ENCODE data around the gene SHROOM2. TPM values are rescaled to one million over a fixed set of nuclear protein-coding genes. Genes with fewer than 3 reads are reported as not detected.
A peak's percentile ranks its signal among the peaks of the same experiment; 100 is the strongest.

The SHROOM2 gene
- total and polyA plus RNA-seq, 8 donors = 1.3 to 11.3 (median 3.9) TPM

DNA sequence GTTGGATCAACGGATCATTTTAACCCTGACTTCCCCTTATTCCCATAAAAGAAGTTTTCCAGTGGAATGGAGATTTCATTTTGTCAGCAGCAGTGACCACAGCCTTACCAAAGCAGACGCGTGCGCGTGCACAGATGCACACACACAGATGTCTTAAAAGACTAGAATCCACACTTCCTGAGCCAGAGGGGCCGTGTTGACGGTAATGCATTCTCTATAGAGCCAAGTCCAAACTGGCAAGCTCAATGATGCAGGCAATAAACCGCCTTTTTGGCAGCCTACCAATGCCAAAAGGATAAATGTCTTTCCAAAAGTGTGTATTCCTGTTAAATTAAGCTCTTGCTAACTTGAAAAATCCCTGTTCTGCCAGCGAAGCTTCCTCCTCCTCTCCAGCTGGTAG lies 162.2 kb downstream of the SHROOM2 start:
- WGBS, 5 donors = 74 to 89% (median 81%) methylated on average over 9 of the region's 9 CpGs
- Histone ChIP-seq H3K4me3 (no peak overlapping the region), H3K9me3 (peaks cover 0 to 14% (median 6%) of the 10 kb centered on the region in 4 donors), H3K27ac (no peak overlapping the region), H3K36me3 (peaks cover 0 to 21% (median 10%) of the 10 kb centered on the region in 4 donors), H3K4me1 (no peaks in the 10 kb centered on the region), H3K27me3 (no peaks in the 10 kb centered on the region)
- peak in 1 of 2 donors; percentile 13 for DNase-seq
- intact Hi-C loops (cut with DNase I; ENCODE audit: low total_unique reads) = no loop called here
- TF ChIP-seq POLR2A (IDR thresholded peaks at IDR 0.05) (no peak), EP300 (IDR thresholded peaks at IDR 0.05) (no peak), POLR2AphosphoS5 (IDR thresholded peaks at IDR 0.05) (no peak)
- TF ChIP-seq, protein P1, sequence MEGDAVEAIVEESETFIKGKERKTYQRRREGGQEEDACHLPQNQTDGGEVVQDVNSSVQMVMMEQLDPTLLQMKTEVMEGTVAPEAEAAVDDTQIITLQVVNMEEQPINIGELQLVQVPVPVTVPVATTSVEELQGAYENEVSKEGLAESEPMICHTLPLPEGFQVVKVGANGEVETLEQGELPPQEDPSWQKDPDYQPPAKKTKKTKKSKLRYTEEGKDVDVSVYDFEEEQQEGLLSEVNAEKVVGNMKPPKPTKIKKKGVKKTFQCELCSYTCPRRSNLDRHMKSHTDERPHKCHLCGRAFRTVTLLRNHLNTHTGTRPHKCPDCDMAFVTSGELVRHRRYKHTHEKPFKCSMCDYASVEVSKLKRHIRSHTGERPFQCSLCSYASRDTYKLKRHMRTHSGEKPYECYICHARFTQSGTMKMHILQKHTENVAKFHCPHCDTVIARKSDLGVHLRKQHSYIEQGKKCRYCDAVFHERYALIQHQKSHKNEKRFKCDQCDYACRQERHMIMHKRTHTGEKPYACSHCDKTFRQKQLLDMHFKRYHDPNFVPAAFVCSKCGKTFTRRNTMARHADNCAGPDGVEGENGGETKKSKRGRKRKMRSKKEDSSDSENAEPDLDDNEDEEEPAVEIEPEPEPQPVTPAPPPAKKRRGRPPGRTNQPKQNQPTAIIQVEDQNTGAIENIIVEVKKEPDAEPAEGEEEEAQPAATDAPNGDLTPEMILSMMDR (IDR thresholded peaks at IDR 0.05) = no peak

DNA sequence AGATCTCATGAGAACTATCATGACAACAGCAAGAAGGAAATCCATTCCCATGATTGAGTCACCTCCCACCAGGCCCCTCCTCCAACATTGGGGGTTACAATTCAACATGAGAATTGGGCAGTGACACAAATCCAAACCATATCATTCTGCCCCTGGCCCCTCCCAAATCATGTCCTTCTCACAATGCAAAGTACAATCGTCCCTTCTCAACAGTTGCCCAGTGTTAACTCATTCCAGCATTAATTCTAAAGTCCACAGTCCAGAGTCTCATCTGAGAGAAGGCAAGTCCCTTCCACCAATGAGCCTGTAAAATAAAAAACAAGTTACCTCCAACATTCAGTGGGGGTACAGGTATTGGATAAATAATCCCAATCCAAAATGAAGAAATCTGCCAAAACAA lies 166.1 kb downstream of the SHROOM2 start:
- TF ChIP-seq POLR2A (IDR thresholded peaks at IDR 0.05) (no peak), EP300 (IDR thresholded peaks at IDR 0.05) (no peak), POLR2AphosphoS5 (IDR thresholded peaks at IDR 0.05) (no peak)
- TF ChIP-seq, protein P1 (IDR thresholded peaks at IDR 0.05) = no peak
- Histone ChIP-seq H3K27me3 (no peaks in the 10 kb centered on the region), H3K4me1 (no peaks in the 10 kb centered on the region), H3K36me3 (peaks cover 0 to under 1% (median 0%) of the 10 kb centered on the region in 4 donors), H3K27ac (no peak overlapping the region), H3K4me3 (no peak overlapping the region), H3K9me3 (peaks cover 0 to 26% (median 9%) of the 10 kb centered on the region in 4 donors)
- 44 to 68% (median 58%) methylated on average over 1 of the region's 1 CpG for WGBS, 5 donors
- DNase-seq = no peak
- intact Hi-C loops (cut with DNase I; ENCODE audit: low total_unique reads) = no loop called here

DNA sequence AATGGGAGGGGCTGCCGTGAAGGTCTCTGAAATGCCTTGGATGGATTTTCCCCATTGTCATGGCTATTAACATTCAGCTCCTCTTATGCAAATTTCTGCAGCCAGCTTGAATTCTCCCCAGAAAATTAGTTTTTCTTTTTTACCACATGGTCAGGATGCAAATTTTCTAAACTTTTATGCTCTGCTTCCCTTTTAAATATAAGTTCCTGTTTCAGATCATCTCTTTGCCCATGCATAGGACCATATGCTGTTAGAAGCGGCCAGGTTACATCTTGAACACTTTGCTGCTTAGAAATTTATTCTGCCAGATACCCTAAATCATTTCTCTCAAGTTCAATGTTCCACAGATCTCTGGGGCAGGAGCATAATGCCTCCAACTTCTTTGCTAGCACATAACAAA lies 167.2 kb downstream of the SHROOM2 start:
- intact Hi-C loops (cut with DNase I; ENCODE audit: low total_unique reads) = no loop called here
- no peaks in the 10 kb centered on the region for H3K27me3 ChIP-seq
- WGBS, 5 donors = 84 to 100% (median 95%) methylated on average over 1 to 2 of the region's 2 CpGs
- no peak overlapping the region for H3K4me3 ChIP-seq
- H3K4me1 ChIP-seq = no peaks in the 10 kb centered on the region
- no peaks in the 10 kb centered on the region for H3K36me3 ChIP-seq
- H3K27ac ChIP-seq = no peak overlapping the region
- no peak for TF ChIP-seq POLR2A (IDR thresholded peaks at IDR 0.05)
- TF ChIP-seq, protein P1 (IDR thresholded peaks at IDR 0.05) = no peak
- no peak for TF ChIP-seq EP300 (IDR thresholded peaks at IDR 0.05)
- TF ChIP-seq POLR2AphosphoS5 (IDR thresholded peaks at IDR 0.05) = no peak
- H3K9me3 ChIP-seq = peaks cover 0 to 26% (median 9%) of the 10 kb centered on the region in 4 donors
- no peak for DNase-seq

DNA sequence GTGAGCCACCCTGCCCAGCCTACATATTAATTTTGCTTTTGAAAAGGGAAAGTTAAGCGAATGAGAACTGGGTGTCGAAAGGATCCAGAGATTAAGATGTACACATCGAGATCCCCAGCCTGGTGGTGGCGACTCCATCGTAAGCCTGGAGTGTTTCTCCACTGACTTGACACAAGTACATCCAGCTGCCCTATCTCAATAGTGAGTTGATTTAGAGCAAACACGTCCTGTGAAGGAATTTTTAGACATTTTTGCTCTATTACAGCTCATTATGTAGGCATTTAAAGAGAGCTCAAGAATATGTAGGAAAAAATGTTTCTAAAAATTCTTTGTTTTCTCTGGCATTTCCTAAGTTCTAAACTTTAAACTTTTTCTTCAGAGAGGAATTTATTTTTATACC lies 169.3 kb downstream of the SHROOM2 start:
- H3K27me3 ChIP-seq = no peaks in the 10 kb centered on the region
- H3K9me3 ChIP-seq = peaks cover 0 to 26% (median 9%) of the 10 kb centered on the region in 4 donors
- no peak overlapping the region for H3K4me3 ChIP-seq
- H3K27ac ChIP-seq = no peak overlapping the region
- H3K4me1 ChIP-seq = no peaks in the 10 kb centered on the region
- DNase-seq = no peak
- no peaks in the 10 kb centered on the region for H3K36me3 ChIP-seq
- WGBS, 5 donors = 75 to 86% (median 78%) methylated on average over 6 of the region's 6 CpGs
- TF ChIP-seq POLR2AphosphoS5 (IDR thresholded peaks at IDR 0.05) = no peak
- no peak for TF ChIP-seq EP300 (IDR thresholded peaks at IDR 0.05)
- TF ChIP-seq POLR2A (IDR thresholded peaks at IDR 0.05) = no peak
- TF ChIP-seq, protein P1 (IDR thresholded peaks at IDR 0.05) = no peak
- intact Hi-C loops (cut with DNase I; ENCODE audit: low total_unique reads) = no loop called here
